Measurements from ENCODE around the gene TMED6. TPM values are rescaled to one million over a fixed set of nuclear protein-coding genes. Genes with fewer than 3 reads are reported as not detected.

The TMED6 gene
- total RNA-seq, 2 donors from 2014 or later: 0.75 TPM; not detected in 1

DNA sequence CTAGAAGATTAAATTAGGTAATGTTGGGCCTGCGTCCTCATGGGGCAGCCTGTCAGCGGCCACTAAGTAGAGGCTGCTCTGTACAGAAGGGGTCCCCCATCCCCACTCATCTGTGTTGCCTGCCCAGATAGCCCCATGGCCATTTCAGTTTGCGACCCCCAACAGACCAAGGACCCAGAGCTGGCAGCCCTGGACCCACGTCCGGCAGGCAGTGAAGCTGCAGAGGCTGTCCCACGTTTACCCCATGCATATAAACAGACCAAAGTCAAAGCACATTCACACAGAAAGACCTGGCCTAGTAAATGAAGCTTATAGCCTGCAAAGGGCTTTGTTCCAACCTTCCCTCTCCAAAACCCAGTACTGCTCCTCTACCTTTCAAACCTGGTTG, 25.8 kb downstream of the TMED6 start:
- no peaks in the 10 kb centered on the region for H3K27me3 Mint-ChIP-seq
- peaks cover 35% of the 10 kb centered on the region for H3K4me1 Mint-ChIP-seq
- no peaks in the 10 kb centered on the region for H3K36me3 Mint-ChIP-seq (ENCODE audit: low read depth)
- H3K4me3 Mint-ChIP-seq: peak overlapping the region; percentile 21
- no peaks in the 10 kb centered on the region for H3K9me3 ChIP-seq (ENCODE audit: control insufficient read depth, low read length, poor library complexity, severe bottlenecking)
- ATAC-seq: no peak
- H3K27ac Mint-ChIP-seq: peak overlapping the region; percentile 29
- no peak for DNase-seq

DNA sequence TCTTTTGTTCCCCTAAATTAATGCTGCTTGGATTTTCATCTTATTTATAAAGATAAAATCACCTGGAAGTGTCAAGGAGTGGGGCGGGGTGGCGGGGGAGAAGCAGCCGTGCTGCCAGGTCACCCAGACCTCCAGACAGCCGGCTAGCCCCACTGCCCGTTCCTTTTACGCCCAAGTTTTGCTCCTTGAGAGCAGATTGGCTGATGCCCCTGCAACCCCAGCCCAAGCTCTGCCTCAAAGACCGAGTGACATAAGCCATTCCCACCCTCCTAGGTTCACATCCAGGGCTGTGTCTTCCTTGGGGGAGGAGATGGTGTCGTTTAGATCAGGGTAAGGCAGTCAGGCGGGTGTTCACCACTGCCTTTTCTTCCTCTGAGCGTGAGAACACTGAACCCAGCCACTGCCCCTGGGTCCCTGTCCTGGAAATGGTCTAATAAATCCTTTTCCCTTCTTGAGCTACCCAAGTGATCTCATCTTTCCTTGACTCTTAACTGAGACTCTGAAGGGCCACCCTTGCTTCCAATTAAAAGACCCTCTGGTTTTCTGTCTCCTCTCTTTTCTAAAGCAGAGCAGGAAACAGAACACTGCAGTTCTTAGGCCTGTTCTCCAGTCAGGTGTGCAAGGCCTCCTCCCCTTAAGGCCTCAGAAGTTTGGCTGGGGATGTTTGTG, 26.9 kb downstream of the TMED6 start:
- no peaks in the 10 kb centered on the region for H3K36me3 Mint-ChIP-seq (ENCODE audit: low read depth)
- peaks cover 35% of the 10 kb centered on the region for H3K4me1 Mint-ChIP-seq
- no peaks in the 10 kb centered on the region for H3K27me3 Mint-ChIP-seq
- ATAC-seq (no peak), DNase-seq (no peak)
- no peak overlapping the region for H3K27ac Mint-ChIP-seq
- H3K4me3 Mint-ChIP-seq: no peak overlapping the region
- no peaks in the 10 kb centered on the region for H3K9me3 ChIP-seq (ENCODE audit: control insufficient read depth, low read length, poor library complexity, severe bottlenecking)

GRCh38 chr16:69324013-69324531, 27.5 kb downstream of the TMED6 start:
- Mint-ChIP-seq H3K4me1 (peaks cover 30% of the 10 kb centered on the region), H3K36me3 (ENCODE audit: low read depth) (peaks cover 3% of the 10 kb centered on the region), H3K27me3 (no peaks in the 10 kb centered on the region), H3K27ac (no peak overlapping the region), H3K4me3 (no peak overlapping the region)
- DNase-seq: no peak
- ATAC-seq: no peak
- H3K9me3 ChIP-seq (ENCODE audit: control insufficient read depth, low read length, poor library complexity, severe bottlenecking): no peaks in the 10 kb centered on the region

DNA sequence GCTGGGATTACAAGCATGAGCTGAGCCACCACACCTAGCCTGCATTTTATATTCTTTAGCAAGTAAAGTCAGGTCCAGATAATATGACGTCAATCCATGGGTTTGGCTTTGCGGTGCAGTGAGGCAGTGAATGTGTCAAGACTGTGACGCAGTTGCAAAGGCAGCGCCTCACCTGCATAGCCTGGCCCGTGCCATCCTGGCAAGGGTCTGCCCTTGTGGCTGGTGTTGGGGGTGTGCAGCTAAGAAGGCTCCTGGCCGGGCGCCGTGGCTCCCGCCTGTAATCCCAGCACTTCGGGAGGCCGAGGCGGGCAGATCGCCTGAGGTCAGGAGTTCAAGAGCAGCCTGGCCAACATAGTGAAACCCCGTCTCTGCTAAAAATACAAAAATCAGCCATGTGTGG, 28.2 kb downstream of the TMED6 start:
- H3K9me3 ChIP-seq (ENCODE audit: control insufficient read depth, low read length, poor library complexity, severe bottlenecking): no peaks in the 10 kb centered on the region
- Mint-ChIP-seq H3K36me3 (ENCODE audit: low read depth) (peaks cover 3% of the 10 kb centered on the region), H3K4me1 (peaks cover 28% of the 10 kb centered on the region), H3K27me3 (no peaks in the 10 kb centered on the region), H3K4me3 (no peak overlapping the region), H3K27ac (no peak overlapping the region)
- DNase-seq (no peak), ATAC-seq (no peak)

DNA sequence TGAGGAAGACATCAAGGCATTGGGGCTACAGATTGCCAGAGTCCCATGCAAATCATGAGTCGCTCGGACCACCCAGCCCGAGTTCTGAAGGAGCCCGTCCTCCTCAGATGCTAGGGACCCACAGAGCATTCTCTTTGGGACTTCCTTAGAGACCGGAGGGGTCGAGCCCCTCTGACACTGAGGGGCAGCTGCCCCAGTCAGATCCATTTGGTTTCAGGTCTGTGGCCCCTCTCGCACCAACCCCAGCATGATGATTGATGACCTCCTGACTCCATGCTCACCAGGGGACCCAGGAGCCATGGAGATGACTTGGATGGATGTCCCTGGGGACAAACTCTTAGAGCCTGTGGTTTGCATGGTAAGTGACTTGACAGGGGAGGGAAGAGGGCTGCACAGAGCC, 29.2 kb downstream of the TMED6 start:
- Mint-ChIP-seq H3K4me3 (no peak overlapping the region), H3K4me1 (peaks cover 26% of the 10 kb centered on the region), H3K36me3 (ENCODE audit: low read depth) (peaks cover 3% of the 10 kb centered on the region), H3K27me3 (no peaks in the 10 kb centered on the region), H3K27ac (no peak overlapping the region)
- DNase-seq (no peak), ATAC-seq (no peak)
- H3K9me3 ChIP-seq (ENCODE audit: control insufficient read depth, low read length, poor library complexity, severe bottlenecking): no peaks in the 10 kb centered on the region

DNA sequence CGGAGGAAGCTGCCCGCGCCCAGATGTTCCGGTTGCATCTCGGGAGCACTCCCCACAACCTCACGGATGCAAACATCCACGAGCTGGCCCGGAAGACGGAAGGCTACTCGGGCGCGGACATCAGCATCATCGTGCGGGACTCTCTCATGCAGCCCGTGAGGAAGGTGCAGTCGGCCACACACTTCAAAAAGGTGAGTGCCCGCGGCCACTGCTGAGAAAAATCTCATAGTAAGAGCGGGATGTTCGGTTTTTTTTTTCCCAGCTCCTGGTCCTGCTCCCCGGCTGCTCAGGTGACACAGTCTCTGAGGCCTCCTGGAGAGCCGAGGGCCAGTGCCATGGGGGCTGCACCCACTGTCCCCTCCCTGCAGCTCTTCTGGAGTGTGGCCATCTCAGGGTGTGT, 30.5 kb downstream of the TMED6 start:
- DNase-seq (no peak), ATAC-seq (no peak)
- Mint-ChIP-seq H3K4me3 (no peak overlapping the region), H3K36me3 (ENCODE audit: low read depth) (peaks cover 3% of the 10 kb centered on the region), H3K27me3 (no peaks in the 10 kb centered on the region), H3K4me1 (peaks cover 19% of the 10 kb centered on the region), H3K27ac (peak overlapping the region; percentile 27)
- no peaks in the 10 kb centered on the region for H3K9me3 ChIP-seq (ENCODE audit: control insufficient read depth, low read length, poor library complexity, severe bottlenecking)

GRCh38 chr16:69320740-69321073, 30.9 kb downstream of the TMED6 start:
- H3K27me3 Mint-ChIP-seq: no peaks in the 10 kb centered on the region
- H3K4me1 Mint-ChIP-seq: peaks cover 15% of the 10 kb centered on the region
- H3K9me3 ChIP-seq (ENCODE audit: control insufficient read depth, low read length, poor library complexity, severe bottlenecking): no peaks in the 10 kb centered on the region
- H3K27ac Mint-ChIP-seq: peak overlapping the region; percentile 27
- DNase-seq (no peak), ATAC-seq (no peak)
- H3K36me3 Mint-ChIP-seq (ENCODE audit: low read depth): peaks cover 3% of the 10 kb centered on the region
- no peak overlapping the region for H3K4me3 Mint-ChIP-seq

- Mint-ChIP-seq H3K4me3 (no peak overlapping the region), H3K27ac (no peak overlapping the region), H3K36me3 (ENCODE audit: low read depth) (peaks cover 3% of the 10 kb centered on the region), H3K27me3 (no peaks in the 10 kb centered on the region), H3K4me1 (peaks cover 14% of the 10 kb centered on the region)
- no peaks in the 10 kb centered on the region for H3K9me3 ChIP-seq (ENCODE audit: control insufficient read depth, low read length, poor library complexity, severe bottlenecking)
- no peak for ATAC-seq
- no peak for DNase-seq
Measured at GRCh38 chr16:69319826-69320739, 31.5 kb downstream of the TMED6 start.

DNA sequence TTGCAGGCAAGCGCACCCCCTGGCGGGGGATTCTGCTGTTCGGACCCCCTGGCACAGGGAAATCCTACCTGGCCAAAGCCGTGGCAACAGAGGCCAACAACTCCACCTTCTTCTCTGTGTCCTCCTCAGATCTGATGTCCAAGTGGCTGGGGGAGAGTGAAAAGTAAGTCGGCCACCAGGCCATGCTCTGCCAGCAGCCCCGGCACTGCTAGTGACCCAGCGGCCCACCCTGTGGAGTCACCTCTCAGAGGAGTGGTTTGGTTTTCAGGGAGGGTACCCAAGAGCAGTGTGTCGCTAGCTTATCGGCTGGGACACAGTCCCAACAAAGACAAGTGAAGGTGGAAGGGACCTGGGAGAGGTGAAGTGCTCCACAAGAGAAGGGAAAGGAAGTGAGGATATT, 32.2 kb downstream of the TMED6 start:
- Mint-ChIP-seq H3K4me1 (peaks cover 12% of the 10 kb centered on the region), H3K4me3 (no peak overlapping the region), H3K27me3 (no peaks in the 10 kb centered on the region), H3K36me3 (ENCODE audit: low read depth) (peaks cover 3% of the 10 kb centered on the region), H3K27ac (no peak overlapping the region)
- ATAC-seq (no peak), DNase-seq (no peak)
- no peaks in the 10 kb centered on the region for H3K9me3 ChIP-seq (ENCODE audit: control insufficient read depth, low read length, poor library complexity, severe bottlenecking)

GRCh38 chr16:69318911-69319289, 32.7 kb downstream of the TMED6 start:
- Mint-ChIP-seq H3K36me3 (ENCODE audit: low read depth) (peaks cover 3% of the 10 kb centered on the region), H3K4me3 (no peak overlapping the region)

GRCh38 chr16:69318177-69318910, 33.2 kb downstream of the TMED6 start:
- Mint-ChIP-seq H3K36me3 (ENCODE audit: low read depth) (peaks cover 3% of the 10 kb centered on the region), H3K27ac (peak overlapping the region; percentile 2), H3K4me1 (peaks cover 14% of the 10 kb centered on the region), H3K27me3 (no peaks in the 10 kb centered on the region), H3K4me3 (no peak overlapping the region)
- ATAC-seq: no peak
- no peak for DNase-seq
- no peaks in the 10 kb centered on the region for H3K9me3 ChIP-seq (ENCODE audit: control insufficient read depth, low read length, poor library complexity, severe bottlenecking)

More at GRCh38 chr16:69318911-69319289, 32.7 kb downstream of the TMED6 start:
- ATAC-seq (no peak), DNase-seq (no peak)
- Mint-ChIP-seq H3K27me3 (no peaks in the 10 kb centered on the region), H3K27ac (peak overlapping the region; percentile 2), H3K4me1 (peaks cover 12% of the 10 kb centered on the region)
- H3K9me3 ChIP-seq (ENCODE audit: control insufficient read depth, low read length, poor library complexity, severe bottlenecking): no peaks in the 10 kb centered on the region

DNA sequence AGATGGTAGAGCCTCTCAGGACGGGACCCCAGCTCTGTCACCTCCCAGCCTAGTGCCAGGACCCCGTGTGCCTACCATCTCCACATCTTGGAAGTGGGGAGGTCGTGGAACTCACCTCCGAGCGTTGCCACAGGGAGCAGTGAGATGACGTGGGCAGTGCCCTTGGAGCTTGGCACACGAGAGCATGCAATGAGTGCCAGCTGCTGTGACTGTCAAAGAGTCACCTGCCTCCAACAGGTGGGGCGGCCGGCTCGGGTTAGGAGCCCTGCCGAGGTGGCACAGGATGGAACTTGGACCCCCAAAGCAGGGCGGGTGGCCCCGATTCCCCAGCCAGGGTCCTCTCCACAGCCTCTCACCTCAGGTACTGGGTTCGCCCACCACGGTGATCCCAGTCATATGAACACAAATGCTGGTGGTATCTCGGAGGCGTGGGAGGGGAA, 35.0 kb downstream of the TMED6 start:
- ATAC-seq (no peak), DNase-seq (no peak)
- Mint-ChIP-seq H3K4me3 (no peak overlapping the region), H3K4me1 (peaks cover 19% of the 10 kb centered on the region), H3K27me3 (no peaks in the 10 kb centered on the region), H3K27ac (peak overlapping the region; percentile 27), H3K36me3 (ENCODE audit: low read depth) (peaks cover 8% of the 10 kb centered on the region)
- no peaks in the 10 kb centered on the region for H3K9me3 ChIP-seq (ENCODE audit: control insufficient read depth, low read length, poor library complexity, severe bottlenecking)
